Retinal pigment epithelial cell (primary cell): ENCODE results near the gene ASIC2.

Experiments used
- DNase-seq: peaks from one replicate; pipeline ENCODE4 v3.0.0-alpha.2; 2010; ENCODE audit warnings: low read depth
- H3K4me3 ChIP-seq: 2 replicates; pipeline ENCODE4 v1.5.1; 2011; ENCODE audit warnings: mild to moderate bottlenecking, low read length, control low read depth, moderate library complexity
- CTCF ChIP-seq: conservative IDR thresholded peaks from 2 replicates; pipeline ENCODE4 v1.5.1; 2011; ENCODE audit warnings: low read depth, low read length, control low read depth, inconsistent platforms

Gene ASIC2

DNA sequence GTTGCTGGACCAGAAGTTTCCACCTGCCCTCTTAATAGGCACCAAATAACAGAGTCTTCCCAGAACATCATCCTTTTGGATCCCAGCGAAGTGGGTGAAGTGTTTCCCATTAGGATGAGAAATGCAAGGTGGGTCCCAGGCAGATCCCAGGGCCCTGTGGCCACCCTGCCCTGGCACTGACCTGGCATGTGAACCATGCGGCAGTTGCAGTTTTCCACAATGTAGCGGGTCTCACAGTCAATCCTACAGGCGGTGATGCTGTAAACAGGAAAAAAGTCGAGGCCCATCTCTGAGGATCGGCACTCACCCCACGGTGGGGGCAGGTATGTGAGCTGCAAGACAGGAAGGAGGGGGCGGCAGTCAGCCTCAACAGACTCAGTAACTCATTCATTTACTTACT, 265.0 kb downstream of the ASIC2 start:
- DNase-seq, result no peak
- no peak overlapping the region for H3K4me3 ChIP-seq
- no peak for TF ChIP-seq CTCF

GRCh38 chr17:33024688-33025486, 268.2 kb downstream of the ASIC2 start:
- no peak for DNase-seq
- no peak for TF ChIP-seq CTCF
- H3K4me3 ChIP-seq, result no peak overlapping the region

- H3K4me3 ChIP-seq, result no peak overlapping the region
- no peak for TF ChIP-seq CTCF
- no peak for DNase-seq
These were observed 269.3 kb downstream of the ASIC2 start for GRCh38 chr17:33023790-33024189.

DNA sequence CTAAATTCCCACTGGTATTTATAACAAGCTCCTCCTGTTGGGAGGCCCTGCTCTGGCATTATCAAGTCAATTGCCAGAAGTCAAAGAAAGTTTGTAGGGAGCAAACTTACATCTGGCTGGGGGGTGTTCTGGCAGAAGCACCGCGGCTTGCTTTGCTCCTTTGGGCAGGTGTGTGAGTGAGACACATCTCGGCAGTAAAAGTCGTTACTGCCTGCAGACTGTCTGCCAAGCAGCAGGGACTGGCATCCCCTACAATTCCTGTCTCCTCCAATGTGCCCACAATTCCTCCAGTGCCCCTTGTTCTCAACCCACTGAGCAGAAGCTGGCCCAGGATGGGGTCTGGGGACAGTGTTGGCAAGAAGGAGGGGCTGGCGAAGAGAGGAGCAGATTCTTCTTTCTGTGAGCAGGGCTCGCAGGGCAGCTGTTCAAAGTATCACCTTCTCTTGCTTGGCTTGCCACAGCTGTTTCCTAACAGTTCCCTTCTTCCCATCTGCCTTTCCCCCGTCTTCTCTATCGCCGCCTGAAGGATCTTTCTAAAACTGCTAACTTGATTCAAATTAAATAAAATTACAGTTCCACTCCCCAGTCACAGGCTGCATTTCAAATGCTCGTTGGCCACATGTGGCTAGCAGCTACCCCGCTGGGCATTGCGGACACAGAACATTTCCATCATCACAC, 271.2 kb downstream of the ASIC2 start:
- H3K4me3 ChIP-seq, result no peak overlapping the region
- no peak for DNase-seq
- no peak for TF ChIP-seq CTCF

DNA sequence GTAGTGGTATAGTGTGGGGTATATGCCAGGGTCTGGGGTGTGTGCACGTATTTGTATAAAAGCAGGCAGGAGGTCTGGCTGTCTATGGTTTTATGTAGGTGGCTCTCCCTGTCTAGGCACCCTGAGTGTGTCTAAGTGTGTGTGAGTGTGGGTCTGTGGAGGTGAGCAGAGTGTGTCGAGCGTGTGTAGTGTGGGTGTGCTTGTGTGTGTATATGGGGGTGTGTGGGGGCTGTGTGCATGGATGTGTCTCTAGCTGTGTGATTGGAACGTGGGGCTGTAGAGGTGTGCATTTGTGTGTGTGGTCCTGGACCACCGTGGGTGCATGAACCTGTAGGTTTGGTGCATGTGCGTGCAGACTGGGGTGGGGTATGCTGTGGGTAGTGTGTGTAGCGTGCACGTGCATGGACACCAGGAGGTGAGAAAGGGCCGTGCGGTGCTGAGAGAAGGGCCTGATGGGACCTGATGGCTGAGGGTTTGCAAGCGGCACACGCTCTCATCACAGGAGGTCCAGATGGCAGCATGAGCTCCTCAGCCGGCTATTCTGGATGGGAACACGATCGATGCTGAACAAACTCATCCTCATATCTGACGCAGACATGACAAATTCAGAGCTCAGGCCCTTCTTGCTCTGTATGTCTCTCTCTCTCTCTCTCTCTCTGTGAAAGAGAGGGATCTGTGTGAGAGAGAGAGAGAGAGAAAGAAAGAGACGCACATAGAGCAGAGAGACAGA, 273.8 kb downstream of the ASIC2 start:
- no peak overlapping the region for H3K4me3 ChIP-seq
- no peak for DNase-seq
- no peak for TF ChIP-seq CTCF

- no peak for DNase-seq
- no peak for TF ChIP-seq CTCF
- no peak overlapping the region for H3K4me3 ChIP-seq
These were observed 275.7 kb downstream of the ASIC2 start for GRCh38 chr17:33017366-33017765.
